ENCODE measurements around the gene RNF8.

- TF ChIP-seq CTCF (IDR thresholded peaks at IDR 0.05) (no peak), POLR2A (IDR thresholded peaks at IDR 0.05) (no peak)
These were observed 45.5 kb upstream of the RNF8 start for GRCh38 chr6:37308069-37308815.

All from testis (tissue), 2 donors.